Glutamatergic neuron (in vitro differentiated cells): Measurements from ENCODE around the gene CRYBG1. TPM values are rescaled to one million over a fixed set of nuclear protein-coding genes. Genes with fewer than 3 reads are reported as not detected.

Experiments used
- DNase-seq: peaks from one replicate; pipeline ENCODE4 v3.0.0; 2022
- H3K27ac Mint-ChIP-seq: one replicate; pipeline ENCODE4 v1.8.0; 2020; ENCODE audit warnings: mild to moderate bottlenecking, mixed read lengths, inconsistent platforms; ENCODE audit not compliant: unreplicated experiment
- H3K27me3 Mint-ChIP-seq: one replicate; pipeline ENCODE4 v1.8.0; 2020; ENCODE audit warnings: mild to moderate bottlenecking, moderate library complexity, mixed read lengths, inconsistent platforms; ENCODE audit not compliant: unreplicated experiment
- H3K36me3 Mint-ChIP-seq: one replicate; pipeline ENCODE4 v1.8.0; 2020; ENCODE audit warnings: mild to moderate bottlenecking, mixed read lengths, inconsistent platforms; ENCODE audit not compliant: unreplicated experiment
- H3K4me1 Mint-ChIP-seq: one replicate; pipeline ENCODE4 v1.8.0; 2020; ENCODE audit warnings: mild to moderate bottlenecking, low read depth, mixed read lengths, inconsistent platforms; ENCODE audit not compliant: unreplicated experiment
- H3K4me3 Mint-ChIP-seq: one replicate; pipeline ENCODE4 v1.8.0; 2020; ENCODE audit warnings: mild to moderate bottlenecking, mixed read lengths, inconsistent platforms; ENCODE audit not compliant: unreplicated experiment
- H3K9me3 Mint-ChIP-seq: one replicate; pipeline ENCODE4 v1.8.0; 2020; ENCODE audit warnings: mild to moderate bottlenecking, moderate library complexity, mixed read lengths, inconsistent platforms; ENCODE audit not compliant: unreplicated experiment
- CTCF ChIP-seq: fragments of 200-600 bp; sonication (generic); IDR thresholded peaks from one replicate; pipeline ENCODE4 v1.5.0; 2021; ENCODE audit not compliant: partially characterized antibody, unreplicated experiment
- total RNA-seq: library from RNA; stranded (reverse); fragmentation: NEBNext Ultra II Directional; extraction: Animal tissue kit (Norgen Biotek cat#: 25700); gene quantifications from one replicate; pipeline ENCODE4 v1.2.1, GENCODE V29; 2021; ENCODE audit not compliant: unreplicated experiment

CRYBG1 gene
- total RNA-seq, 1 donor from 2014 or later = 0.15 TPM

GRCh38 chr6:106360989-106361430 is 493 bp downstream of the CRYBG1 start:
- Mint-ChIP-seq H3K9me3 (peaks cover 5% of the 10 kb centered on the region), H3K36me3 (no peaks in the 10 kb centered on the region), H3K27ac (no peak overlapping the region), H3K27me3 (peaks cover 12% of the 10 kb centered on the region), H3K4me1 (peaks cover 4% of the 10 kb centered on the region), H3K4me3 (peak overlapping the region; percentile 82)
- peak; percentile 21 for DNase-seq
- no peak for TF ChIP-seq CTCF

GRCh38 chr6:106363401-106364138 is 3.1 kb downstream of the CRYBG1 start:
- no peak overlapping the region for H3K27ac Mint-ChIP-seq
- peaks cover 12% of the 10 kb centered on the region for H3K27me3 Mint-ChIP-seq
- no peaks in the 10 kb centered on the region for H3K36me3 Mint-ChIP-seq

GRCh38 chr6:106369739-106370138 is 9.2 kb downstream of the CRYBG1 start:
- no peaks in the 10 kb centered on the region for H3K36me3 Mint-ChIP-seq
- H3K4me3 Mint-ChIP-seq = no peak overlapping the region
- H3K27ac Mint-ChIP-seq = no peak overlapping the region
- no peak for DNase-seq
- no peak for TF ChIP-seq CTCF
- peaks cover 1% of the 10 kb centered on the region for H3K27me3 Mint-ChIP-seq
- no peaks in the 10 kb centered on the region for H3K9me3 Mint-ChIP-seq
- H3K4me1 Mint-ChIP-seq = no peaks in the 10 kb centered on the region

More at GRCh38 chr6:106363401-106364138, 3.1 kb downstream of the CRYBG1 start:
- Mint-ChIP-seq H3K4me3 (no peak overlapping the region), H3K9me3 (peaks cover 5% of the 10 kb centered on the region), H3K4me1 (peaks cover 4% of the 10 kb centered on the region)
- DNase-seq = no peak
- TF ChIP-seq CTCF = no peak

- no peaks in the 10 kb centered on the region for H3K4me1 Mint-ChIP-seq
- H3K9me3 Mint-ChIP-seq = no peaks in the 10 kb centered on the region
- no peaks in the 10 kb centered on the region for H3K36me3 Mint-ChIP-seq
- no peak for TF ChIP-seq CTCF
- H3K27me3 Mint-ChIP-seq = peaks cover 1% of the 10 kb centered on the region
- H3K4me3 Mint-ChIP-seq = no peak overlapping the region
- no peak overlapping the region for H3K27ac Mint-ChIP-seq
- no peak for DNase-seq
Measured at GRCh38 chr6:106370639-106371038, 10.1 kb downstream of the CRYBG1 start.

GRCh38 chr6:106372838-106373501 is 12.5 kb downstream of the CRYBG1 start:
- DNase-seq = no peak
- Mint-ChIP-seq H3K27ac (no peak overlapping the region), H3K4me1 (no peaks in the 10 kb centered on the region), H3K9me3 (no peaks in the 10 kb centered on the region), H3K36me3 (no peaks in the 10 kb centered on the region), H3K4me3 (no peak overlapping the region), H3K27me3 (no peaks in the 10 kb centered on the region)
- no peak for TF ChIP-seq CTCF
